Stimulated activated CD8-positive, alpha-beta memory T cell treated with anti-CD3 and anti-CD28 coated beads, Interleukin-4, amount 100 ng/mL, for 1 hour (primary cell): ENCODE data around the gene SHISAL2A.
A peak's percentile ranks its signal among the peaks of the same experiment; 100 is the strongest.
"Not testable (repeated sequence)": the region's sequence is repeated elsewhere in the genome, so short reads cannot be mapped to it uniquely, and the experiment has no call there.

Source experiments
- DNase-seq, 2 donors: peaks; one replicate each; pipeline ENCODE4 v3.0.0-alpha.2; 2020; ENCODE audit warnings: low read depth in 2 of 2, low spot score in 1 of 2

The SHISAL2A gene

GRCh38 chr1:52681136-52681535 lies 48.2 kb downstream of the SHISAL2A start:
- no peak for DNase-seq

- DNase-seq = no peak
These were observed 50.5 kb downstream of the SHISAL2A start for GRCh38 chr1:52683367-52683940.

DNA sequence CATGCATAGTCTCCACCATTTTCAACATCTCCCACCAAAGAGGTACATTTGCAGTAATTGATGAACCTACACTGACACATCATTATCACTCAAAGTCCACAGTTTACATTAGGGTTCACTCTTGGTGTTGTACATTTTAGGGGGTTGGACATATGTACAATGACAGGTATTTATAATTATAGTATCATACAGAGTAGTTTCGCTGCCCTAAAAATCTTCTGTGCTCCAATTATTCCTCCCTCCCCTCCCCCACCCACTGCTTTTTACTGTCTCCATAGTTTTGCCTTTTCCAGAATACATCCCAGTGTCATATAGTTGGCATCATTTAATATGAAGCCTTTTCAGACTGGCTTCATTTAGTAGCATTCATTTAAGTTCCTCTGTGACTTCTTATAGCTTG lies 51.6 kb downstream of the SHISAL2A start:
- no peak for DNase-seq

GRCh38 chr1:52686261-52686751 lies 53.3 kb downstream of the SHISAL2A start:
- peak; percentile 45 to 58 for DNase-seq

- no peak for DNase-seq
These were observed 53.9 kb downstream of the SHISAL2A start for GRCh38 chr1:52686830-52687229.

DNA sequence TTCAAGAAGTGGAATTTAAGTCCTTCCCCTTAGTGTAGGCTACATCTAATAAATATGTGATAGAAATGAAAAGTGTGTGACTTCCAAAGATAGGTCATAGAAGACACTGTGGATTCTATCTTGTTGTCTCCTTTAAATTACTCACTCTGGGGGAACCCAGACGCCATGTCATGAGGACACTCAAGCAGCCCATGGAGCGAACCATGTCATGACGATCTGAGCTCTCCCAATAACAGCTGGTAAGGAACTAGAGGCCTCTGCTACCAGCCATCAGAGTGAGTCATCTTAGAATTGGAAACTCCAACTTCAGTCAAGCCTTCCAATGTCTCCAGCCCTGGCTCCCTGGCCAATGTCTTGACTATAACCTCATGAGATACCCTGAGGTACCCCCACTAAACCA lies 58.9 kb downstream of the SHISAL2A start:
- DNase-seq = no peak

- no peak for DNase-seq
These were observed 59.7 kb downstream of the SHISAL2A start for GRCh38 chr1:52692697-52693096.

GRCh38 chr1:52693351-52693750 lies 60.4 kb downstream of the SHISAL2A start:
- DNase-seq = not testable (repeated sequence)

GRCh38 chr1:52693843-52694242 lies 60.9 kb downstream of the SHISAL2A start:
- DNase-seq = no peak

DNA sequence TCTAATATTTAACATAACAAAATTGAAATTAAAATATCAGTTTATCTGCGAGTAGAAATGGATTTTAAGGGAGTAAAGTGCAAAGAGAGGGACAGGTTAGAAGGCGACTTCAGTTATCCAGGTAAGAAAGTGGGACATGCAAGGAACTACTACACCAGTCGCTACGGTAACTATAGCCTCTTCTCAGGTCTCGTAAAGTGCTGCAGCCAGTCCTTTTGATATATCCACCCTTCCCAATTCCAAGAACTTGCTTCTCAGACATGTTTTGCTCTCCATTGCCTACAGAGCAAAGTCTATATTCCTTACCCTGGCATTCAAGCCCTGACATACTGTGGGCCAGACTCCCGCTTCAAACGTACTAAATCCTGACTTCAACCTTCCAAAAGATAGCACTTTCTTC lies 62.7 kb downstream of the SHISAL2A start:
- no peak for DNase-seq

DNA sequence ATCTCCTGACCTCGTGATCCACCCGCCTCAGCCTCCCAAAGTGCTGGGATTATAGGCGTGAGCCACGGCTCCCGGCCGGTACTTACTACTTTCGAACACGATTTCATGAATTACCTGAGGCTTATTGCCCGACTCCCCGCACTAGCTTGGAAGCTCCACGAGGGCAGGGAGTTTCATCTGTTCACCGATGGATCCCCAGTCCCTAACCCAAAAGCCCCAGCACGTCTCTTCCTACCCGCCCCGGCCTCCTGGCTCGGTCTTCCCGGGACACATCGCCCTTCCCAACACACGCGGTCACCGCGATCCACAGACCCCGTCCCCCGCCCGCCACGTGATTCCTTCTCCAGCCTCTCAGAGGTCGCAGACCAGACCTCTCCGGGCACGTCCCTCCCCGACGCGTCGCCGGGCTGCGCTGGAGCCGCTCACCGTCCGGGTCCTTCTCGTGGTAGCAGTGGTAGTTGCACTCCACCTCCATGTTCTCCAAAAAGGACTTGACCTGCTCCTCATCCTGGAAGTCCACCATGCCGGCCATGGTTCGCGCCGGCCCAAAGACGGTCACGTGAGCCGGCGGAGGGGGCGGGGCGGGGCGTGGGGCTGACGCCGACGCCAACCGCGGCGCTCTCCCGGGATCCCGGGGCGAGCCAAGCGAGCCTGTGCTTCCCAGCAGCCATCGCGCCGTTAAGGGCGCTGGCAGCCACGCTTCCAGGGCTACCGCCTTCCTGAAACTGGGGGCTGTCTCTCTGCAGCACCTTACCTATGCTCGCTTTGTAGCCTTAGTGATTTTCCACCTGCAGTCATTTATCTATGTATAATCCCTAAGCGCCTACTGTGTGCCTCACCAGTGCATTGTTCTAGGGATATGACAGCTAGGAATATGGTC lies 65.1 kb downstream of the SHISAL2A start, which contains the start of gene COA7:
Gene COA7 (minus strand): TSS at position 553 of the 880 bp plus-strand sequence. CDS start 21 bp downstream, at position 532.
- peak; percentile 22 to 25 for DNase-seq

DNA sequence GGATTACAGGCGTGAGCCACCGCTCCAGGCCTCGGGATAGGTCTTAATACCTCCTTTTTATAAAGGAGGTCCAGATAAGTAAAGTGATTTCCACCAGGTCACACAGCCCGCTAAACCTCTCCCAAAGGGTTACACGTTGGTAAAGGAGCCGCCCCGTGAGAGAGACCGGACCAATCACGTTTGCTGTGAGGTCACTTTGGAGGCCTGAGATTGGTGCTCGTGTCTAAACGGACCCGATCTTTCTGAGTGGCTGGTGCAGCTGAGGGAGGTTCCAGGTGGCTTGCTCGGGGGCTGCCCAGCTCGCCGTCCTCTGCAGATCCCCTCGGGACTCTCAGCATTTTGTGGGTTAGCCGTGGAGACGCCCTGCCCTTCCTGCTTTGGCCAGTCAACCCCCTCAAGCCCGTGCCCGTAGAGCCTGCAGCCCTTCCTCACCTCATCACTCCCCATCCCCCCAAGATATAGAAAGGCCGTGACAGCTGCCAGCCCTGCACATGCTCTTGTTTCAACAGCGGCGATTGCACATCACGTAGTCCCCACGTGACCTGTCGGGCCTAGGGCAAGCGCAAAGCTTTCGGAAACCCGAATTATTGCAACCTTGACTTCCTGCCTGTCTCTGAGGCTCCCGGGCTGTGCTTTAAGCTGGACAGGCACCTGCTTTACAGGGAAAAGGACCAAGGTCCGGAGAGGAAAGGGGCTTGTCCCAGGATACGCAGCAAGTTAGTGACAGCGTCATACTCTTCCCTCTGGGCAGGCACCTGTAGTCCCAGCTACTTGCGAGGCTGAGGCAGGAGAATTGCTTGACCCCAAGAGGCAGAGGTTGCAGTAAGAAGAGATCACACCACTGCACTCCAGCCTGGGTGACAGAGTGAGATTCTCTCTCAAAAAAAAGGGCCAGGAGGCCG lies 70.2 kb downstream of the SHISAL2A start:
- DNase-seq = peak; percentile 42 to 57

- no peak for DNase-seq
These were observed 73.2 kb downstream of the SHISAL2A start for GRCh38 chr1:52706136-52706670.
